HEK293 (cell line): ENCODE measurements around the gene EEF2.

Experiments used
- BCL11A ChIP-seq: fragments of 450-650 bp; formaldehyde crosslinking; IDR thresholded peaks from 2 replicates; pipeline ENCODE4 v1.5.1; 2016; ENCODE audit warnings: low read depth, missing biosample characterization, missing genetic modification characterization
- BCL11B ChIP-seq: fragments of 450-650 bp; formaldehyde crosslinking; IDR thresholded peaks from 2 replicates; pipeline ENCODE4 v1.5.1; 2016; ENCODE audit warnings: low read depth, missing biosample characterization, missing genetic modification characterization
- ELK4 ChIP-seq: IDR thresholded peaks from 2 replicates; pipeline ENCODE4 v1.6.1; 2011; ENCODE audit warnings: mild to moderate bottlenecking, low read depth, low read length, borderline replicate concordance
- GLIS1 ChIP-seq: fragments of 450-650 bp; formaldehyde crosslinking; IDR thresholded peaks from 2 replicates; pipeline ENCODE4 v1.5.1; 2016; ENCODE audit warnings: missing biosample characterization, missing genetic modification characterization
- HOXA7 ChIP-seq: sonication (generic); formaldehyde crosslinking; IDR thresholded peaks from 2 replicates; pipeline ENCODE4 v1.8.1; 2022; ENCODE audit warnings: missing genetic modification reagents, borderline replicate concordance
- KLF1 ChIP-seq: fragments of 450-650 bp; formaldehyde crosslinking; IDR thresholded peaks from 2 replicates; pipeline ENCODE4 v1.5.1; 2016; ENCODE audit warnings: missing biosample characterization, missing genetic modification characterization
- KLF7 ChIP-seq: fragments of 450-650 bp; formaldehyde crosslinking; IDR thresholded peaks from 2 replicates; pipeline ENCODE4 v1.5.1; 2016; ENCODE audit warnings: missing biosample characterization, missing genetic modification characterization, borderline replicate concordance
- SCRT2 ChIP-seq: fragments of 450-650 bp; formaldehyde crosslinking; IDR thresholded peaks from 2 replicates; pipeline ENCODE4 v1.5.1; 2016; ENCODE audit warnings: missing biosample characterization, missing genetic modification characterization
- ZBTB21 ChIP-seq: fragments of 450-650 bp; formaldehyde crosslinking; IDR thresholded peaks from 2 replicates; pipeline ENCODE4 v1.5.1; 2017; ENCODE audit warnings: missing biosample characterization, missing genetic modification characterization
- ZBTB26 ChIP-seq: fragments of 450-650 bp; formaldehyde crosslinking; optimal IDR thresholded peaks from 2 replicates; pipeline ENCODE3; 2016; ENCODE audit warnings: missing biosample characterization, mild to moderate bottlenecking, missing genetic modification characterization
- ZBTB48 ChIP-seq: fragments of 450-650 bp; formaldehyde crosslinking; IDR thresholded peaks from 2 replicates; pipeline ENCODE4 v1.5.1; 2016; ENCODE audit warnings: missing biosample characterization, missing genetic modification characterization
- ZNF140 ChIP-seq: fragments of 450-650 bp; formaldehyde crosslinking; IDR thresholded peaks from 2 replicates; pipeline ENCODE4 v1.5.1; 2016; ENCODE audit warnings: missing biosample characterization, missing genetic modification characterization
- ZNF16 ChIP-seq: fragments of 450-650 bp; formaldehyde crosslinking; IDR thresholded peaks from 2 replicates; pipeline ENCODE4 v1.5.1; 2016; ENCODE audit warnings: low read depth, missing biosample characterization, missing genetic modification characterization
- ZNF169 ChIP-seq: fragments of 450-650 bp; formaldehyde crosslinking; IDR thresholded peaks from 2 replicates; pipeline ENCODE4 v1.5.1; 2016; ENCODE audit warnings: missing biosample characterization, missing genetic modification characterization
- ZNF175 ChIP-seq: fragments of 450-650 bp; formaldehyde crosslinking; IDR thresholded peaks from 2 replicates; pipeline ENCODE4 v1.5.1; 2016; ENCODE audit warnings: missing biosample characterization, missing genetic modification characterization
- ZNF202 ChIP-seq: fragments of 450-650 bp; formaldehyde crosslinking; IDR thresholded peaks from 2 replicates; pipeline ENCODE4 v1.5.1; 2016; ENCODE audit warnings: missing biosample characterization, missing genetic modification characterization, borderline replicate concordance
- ZNF211 ChIP-seq: fragments of 450-650 bp; formaldehyde crosslinking; IDR thresholded peaks from 2 replicates; pipeline ENCODE4 v1.5.1; 2016; ENCODE audit warnings: low read depth, missing biosample characterization, missing genetic modification characterization
- ZNF24 ChIP-seq: fragments of 450-650 bp; formaldehyde crosslinking; IDR thresholded peaks from 2 replicates; pipeline ENCODE4 v1.5.1; 2016; ENCODE audit warnings: missing biosample characterization, missing genetic modification characterization
- ZNF280D ChIP-seq: fragments of 450-650 bp; formaldehyde crosslinking; IDR thresholded peaks from 2 replicates; pipeline ENCODE4 v1.5.1; 2016; ENCODE audit warnings: missing biosample characterization, missing genetic modification characterization
- ZNF311 ChIP-seq: fragments of 450-650 bp; formaldehyde crosslinking; IDR thresholded peaks from 2 replicates; pipeline ENCODE4 v1.5.1; 2017; ENCODE audit warnings: missing biosample characterization, missing genetic modification characterization, borderline replicate concordance
- ZNF341 ChIP-seq: fragments of 450-650 bp; formaldehyde crosslinking; IDR thresholded peaks from 2 replicates; pipeline ENCODE4; 2016; ENCODE audit warnings: low read depth, missing biosample characterization, missing genetic modification characterization
- ZNF362 ChIP-seq: fragments of 450-650 bp; formaldehyde crosslinking; IDR thresholded peaks from 2 replicates; pipeline ENCODE4 v1.5.1; 2016; ENCODE audit warnings: missing biosample characterization, missing genetic modification characterization
- ZNF510 ChIP-seq: fragments of 450-650 bp; formaldehyde crosslinking; IDR thresholded peaks from 2 replicates; pipeline ENCODE4 v1.5.1; 2018; ENCODE audit warnings: mild to moderate bottlenecking, missing genetic modification characterization, missing biosample characterization; ENCODE audit not compliant: insufficient replicate concordance
- ZNF513 ChIP-seq: fragments of 450-650 bp; IDR thresholded peaks from 2 replicates; pipeline ENCODE4 v1.5.1; 2018; ENCODE audit warnings: missing biosample characterization, missing genetic modification characterization
- ZNF571 ChIP-seq: fragments of 450-650 bp; formaldehyde crosslinking; IDR thresholded peaks from 2 replicates; pipeline ENCODE4 v1.5.0; 2017; ENCODE audit warnings: missing biosample characterization, missing genetic modification characterization
- ZNF610 ChIP-seq: fragments of 450-650 bp; formaldehyde crosslinking; IDR thresholded peaks from 2 replicates; pipeline ENCODE4 v1.5.1; 2016; ENCODE audit warnings: missing biosample characterization, missing genetic modification characterization, borderline replicate concordance
- ZSCAN18 ChIP-seq: fragments of 450-650 bp; formaldehyde crosslinking; IDR thresholded peaks from 2 replicates; pipeline ENCODE4 v1.5.1; 2016; ENCODE audit warnings: missing biosample characterization, missing genetic modification characterization
- ZSCAN30 ChIP-seq: fragments of 450-650 bp; IDR thresholded peaks from 2 replicates; pipeline ENCODE4 v1.5.1; 2018; ENCODE audit warnings: missing biosample characterization, mild to moderate bottlenecking, missing genetic modification characterization, moderate library complexity
- ZXDB ChIP-seq: fragments of 450-650 bp; formaldehyde crosslinking; IDR thresholded peaks from 2 replicates; pipeline ENCODE4 v1.5.1; 2016; ENCODE audit warnings: missing biosample characterization, missing genetic modification characterization

The EEF2 gene

GRCh38 chr19:3984908-3985642, at the start of gene EEF2 (continued):
- peak; percentile 80 for TF ChIP-seq ZXDB
- TF ChIP-seq ZNF175 (tag by site-specific recombination) = no peak
- TF ChIP-seq ZSCAN30 = peak; percentile 88
- TF ChIP-seq ZNF24 (tag by site-specific recombination) = peak; percentile 77; the same call in 1 of the 2 replicates
- TF ChIP-seq ZNF211 (tag by site-specific recombination) = no peak
- TF ChIP-seq ELK4 = no peak
- no peak for TF ChIP-seq ZNF311 (tag by site-specific recombination)
- no peak for TF ChIP-seq ZNF280D
- peak; percentile 63; the same call in 1 of the 2 replicates for TF ChIP-seq ZBTB21 (tag by site-specific recombination)
- TF ChIP-seq KLF1 = peak; percentile 48; the same call in 1 of the 2 replicates
- 0 out of 2 replicates have a peak, but pooled peaks have one; percentile 87 for TF ChIP-seq ZSCAN18
- TF ChIP-seq ZNF169 (tag by site-specific recombination) = no peak
- TF ChIP-seq KLF7 (tag by site-specific recombination) = no peak; the same call in 1 of the 2 replicates
- no peak for TF ChIP-seq ZNF16 (tag by site-specific recombination)
- peak; percentile 44 for TF ChIP-seq ZBTB26
- TF ChIP-seq ZNF140 (tag by site-specific recombination) = no peak
- TF ChIP-seq ZNF202 (tag by site-specific recombination) = no peak
- TF ChIP-seq ZNF610 (tag by site-specific recombination) = peak; percentile 11; the same call in 1 of the 2 replicates
- TF ChIP-seq HOXA7 (CRISPR knock-in tag) = no peak
- no peak for TF ChIP-seq ZNF571
- TF ChIP-seq ZNF362 (tag by site-specific recombination) = no peak
- TF ChIP-seq BCL11A = no peak
- peak; percentile 58; the same call in 1 of the 2 replicates for TF ChIP-seq ZNF513 (tag by site-specific recombination)
- TF ChIP-seq ZBTB48 (tag by site-specific recombination) = no peak
- TF ChIP-seq ZNF510 (tag by site-specific recombination) = no peak
- no peak for TF ChIP-seq ZNF341 (tag by site-specific recombination)
- TF ChIP-seq SCRT2 (tag by site-specific recombination) = peak; percentile 31; the same call in 1 of the 2 replicates
- no peak for TF ChIP-seq GLIS1 (tag by site-specific recombination)
- no peak for TF ChIP-seq BCL11B (tag by site-specific recombination)
